HEK293T (cell line): ENCODE results near the gene CCP110.

ENCODE experiments used
- ARNT ChIP-seq: fragments of 450-650 bp; IDR thresholded peaks from 2 replicates; pipeline ENCODE4 v1.6.1; 2017; ENCODE audit warnings: mild to moderate bottlenecking
- BHLHE40 ChIP-seq: fragments of 450-650 bp; IDR thresholded peaks from 2 replicates; pipeline ENCODE4 v1.6.1; 2016; ENCODE audit warnings: mild to moderate bottlenecking, moderate library complexity, borderline replicate concordance
- CTBP1 ChIP-seq: fragments of 450-650 bp; IDR thresholded peaks from 2 replicates; pipeline ENCODE4 v1.6.1; 2016; ENCODE audit warnings: borderline replicate concordance
- ELF4 ChIP-seq: fragments of 450-650 bp; IDR thresholded peaks from 2 replicates; pipeline ENCODE4 v1.6.1; 2017; ENCODE audit warnings: antibody characterized with exemption
- FOXK2 ChIP-seq: fragments of 450-650 bp; IDR thresholded peaks from 2 replicates; pipeline ENCODE4 v1.6.1; 2016; ENCODE audit warnings: mild to moderate bottlenecking
- FOXM1 ChIP-seq: fragments of 450-650 bp; IDR thresholded peaks from 2 replicates; pipeline ENCODE4 v1.6.1; 2017; ENCODE audit warnings: mild to moderate bottlenecking, borderline replicate concordance
- HDGF ChIP-seq: fragments of 450-650 bp; IDR thresholded peaks from 2 replicates; pipeline ENCODE4 v1.6.1; 2017; ENCODE audit warnings: antibody characterized with exemption, borderline replicate concordance
- L3MBTL2 ChIP-seq: fragments of 450-650 bp; conservative IDR thresholded peaks from 2 replicates; pipeline ENCODE4 v1.6.1; 2016; ENCODE audit warnings: mild to moderate bottlenecking
- LEF1 ChIP-seq: fragments of 450-650 bp; IDR thresholded peaks from 2 replicates; pipeline ENCODE4 v1.6.1; 2017; ENCODE audit warnings: mild to moderate bottlenecking, borderline replicate concordance
- SP1 ChIP-seq: fragments of 450-650 bp; IDR thresholded peaks from 2 replicates; pipeline ENCODE4 v1.6.1; 2017
- SUZ12 ChIP-seq: fragments of 450-650 bp; IDR thresholded peaks from 2 replicates; pipeline ENCODE4 v1.6.1; 2016; ENCODE audit warnings: mild to moderate bottlenecking
- TARDBP ChIP-seq: fragments of 450-650 bp; IDR thresholded peaks from 2 replicates; pipeline ENCODE4 v1.6.1; 2016
- ZNF384 ChIP-seq: fragments of 450-650 bp; IDR thresholded peaks from 2 replicates; pipeline ENCODE4 v1.6.1; 2016
- TF ChIP-seq, protein P1 (sequence below): fragments of 450-650 bp; IDR thresholded peaks from 2 replicates; pipeline ENCODE4 v1.6.1; 2016

DNA sequence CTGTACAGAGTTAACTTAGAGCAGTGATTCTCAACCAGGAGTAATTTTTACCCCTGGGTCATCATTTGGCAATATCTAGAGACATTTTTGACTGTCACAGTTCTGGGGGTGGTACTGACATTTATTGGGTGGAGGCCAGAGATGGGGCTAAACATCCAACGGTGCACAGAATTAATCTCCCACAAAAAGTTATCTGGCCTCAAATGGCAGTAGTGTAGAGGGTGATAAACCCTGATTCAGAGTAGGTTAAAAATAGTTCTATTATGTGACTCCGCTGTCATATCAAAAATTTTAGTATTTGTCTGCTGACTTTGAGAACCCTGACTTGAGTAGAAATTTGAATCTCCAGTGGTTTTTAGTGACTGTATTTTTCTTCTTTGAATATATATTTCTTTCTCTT lies 50.9 kb downstream of the CCP110 start:
- no peak for TF ChIP-seq ELF4
- TF ChIP-seq FOXK2 = no peak
- no peak for TF ChIP-seq SUZ12
- TF ChIP-seq BHLHE40 = no peak
- no peak for TF ChIP-seq CTBP1
- TF ChIP-seq L3MBTL2 = no peak
- no peak for TF ChIP-seq SP1
- TF ChIP-seq, protein P1, sequence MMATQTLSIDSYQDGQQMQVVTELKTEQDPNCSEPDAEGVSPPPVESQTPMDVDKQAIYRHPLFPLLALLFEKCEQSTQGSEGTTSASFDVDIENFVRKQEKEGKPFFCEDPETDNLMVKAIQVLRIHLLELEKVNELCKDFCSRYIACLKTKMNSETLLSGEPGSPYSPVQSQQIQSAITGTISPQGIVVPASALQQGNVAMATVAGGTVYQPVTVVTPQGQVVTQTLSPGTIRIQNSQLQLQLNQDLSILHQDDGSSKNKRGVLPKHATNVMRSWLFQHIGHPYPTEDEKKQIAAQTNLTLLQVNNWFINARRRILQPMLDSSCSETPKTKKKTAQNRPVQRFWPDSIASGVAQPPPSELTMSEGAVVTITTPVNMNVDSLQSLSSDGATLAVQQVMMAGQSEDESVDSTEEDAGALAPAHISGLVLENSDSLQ = no peak
- TF ChIP-seq ZNF384 = no peak
- no peak for TF ChIP-seq ARNT
- no peak for TF ChIP-seq FOXM1
- TF ChIP-seq LEF1 = no peak
- no peak for TF ChIP-seq HDGF
- TF ChIP-seq TARDBP = no peak
